ENCODE measurements around the gene TLE1.
"Not testable (repeated sequence)": the region's sequence is repeated elsewhere in the genome, so short reads cannot be mapped to it uniquely, and the experiment has no call there.

The TLE1 gene

DNA sequence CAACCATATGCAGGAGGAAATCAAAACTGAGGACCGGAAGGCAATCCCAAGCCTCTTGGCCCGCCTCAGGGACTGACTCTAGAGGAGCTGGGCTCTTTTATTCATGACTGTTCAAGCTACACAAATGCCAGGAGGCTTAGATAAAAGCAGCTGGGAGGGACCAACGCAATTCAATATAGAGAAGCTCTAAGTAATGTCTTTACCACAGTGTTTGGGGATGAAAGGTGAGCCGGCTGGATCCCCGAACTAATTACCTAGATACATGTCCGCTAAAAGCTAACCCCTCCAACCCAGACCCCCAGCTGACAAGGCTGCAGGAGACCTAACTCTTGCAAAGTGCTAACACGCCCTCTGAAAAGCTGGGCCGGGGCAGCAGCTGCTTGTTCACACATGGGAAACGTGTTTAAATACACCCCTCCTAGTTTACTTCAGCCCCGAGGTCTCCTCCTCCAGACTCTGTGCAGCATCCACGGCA is 67.5 kb downstream of the TLE1 start:
- no peak for DNase-seq

DNA sequence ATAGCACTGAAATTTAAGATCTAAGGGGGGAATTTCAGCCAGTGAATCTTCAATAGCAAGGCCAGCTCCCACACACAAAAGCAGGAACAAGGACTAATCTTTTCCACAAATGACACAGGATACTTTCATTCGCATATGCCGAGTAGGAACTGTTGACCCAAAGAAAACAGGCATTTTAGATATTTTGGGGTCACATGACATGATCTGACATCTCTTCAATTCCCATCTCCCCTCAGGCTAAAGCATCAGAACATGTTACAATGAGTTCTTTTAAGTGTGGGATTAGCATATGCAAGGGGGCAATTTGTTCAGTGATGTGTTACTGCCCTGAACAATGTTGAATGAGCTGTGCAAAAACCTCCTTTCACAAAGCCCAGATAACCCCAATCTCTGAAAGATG is 68.2 kb downstream of the TLE1 start:
- no peak for DNase-seq

DNA sequence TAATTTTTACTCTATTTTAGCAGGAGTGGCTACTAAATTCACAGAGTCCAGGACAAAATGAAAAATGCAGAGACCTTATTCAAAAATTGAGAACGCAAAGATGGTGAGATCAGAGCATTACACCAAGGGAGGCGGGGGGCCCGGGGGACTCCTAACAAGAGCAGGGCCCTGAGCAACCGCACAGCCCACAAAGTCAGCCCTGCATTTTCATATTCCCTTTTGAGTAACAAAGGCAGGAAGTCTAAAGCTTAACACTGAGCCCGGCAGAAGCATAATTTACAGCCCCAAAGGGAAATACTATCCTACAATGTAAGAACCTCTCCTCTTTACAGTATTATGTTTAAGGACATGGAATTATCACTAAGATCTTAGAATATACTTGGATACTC is 69.4 kb downstream of the TLE1 start:
- no peak for DNase-seq

DNA sequence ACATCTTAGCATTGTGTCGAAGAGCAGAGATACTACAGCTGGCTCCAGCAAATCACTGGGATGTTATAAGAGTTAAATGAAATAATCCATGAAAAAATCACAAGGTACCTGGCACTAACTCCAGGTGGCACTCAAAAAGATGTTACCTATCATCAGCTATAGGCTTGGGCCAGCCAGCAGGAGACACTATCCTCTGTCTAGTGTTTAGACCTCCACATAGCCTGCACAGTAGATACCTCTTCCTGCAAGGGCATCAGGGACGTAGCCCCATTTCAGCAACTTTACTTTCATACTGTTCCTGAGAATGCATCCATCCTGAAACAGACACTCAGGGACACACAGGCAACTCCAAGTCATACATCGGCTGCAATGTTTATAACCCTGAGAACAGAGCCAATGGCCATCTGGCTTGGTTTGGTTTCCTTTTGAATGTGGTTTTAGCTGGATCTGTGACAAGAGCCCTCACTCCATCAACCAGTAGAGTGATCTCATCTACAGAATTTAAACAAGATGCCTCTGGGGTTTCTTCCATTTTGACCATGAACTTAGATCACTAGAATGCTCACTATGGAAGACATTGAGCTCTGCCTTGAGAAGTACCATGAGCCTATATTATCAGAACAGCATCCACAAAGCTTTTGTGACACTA is 69.9 kb downstream of the TLE1 start:
- no peak for DNase-seq

DNA sequence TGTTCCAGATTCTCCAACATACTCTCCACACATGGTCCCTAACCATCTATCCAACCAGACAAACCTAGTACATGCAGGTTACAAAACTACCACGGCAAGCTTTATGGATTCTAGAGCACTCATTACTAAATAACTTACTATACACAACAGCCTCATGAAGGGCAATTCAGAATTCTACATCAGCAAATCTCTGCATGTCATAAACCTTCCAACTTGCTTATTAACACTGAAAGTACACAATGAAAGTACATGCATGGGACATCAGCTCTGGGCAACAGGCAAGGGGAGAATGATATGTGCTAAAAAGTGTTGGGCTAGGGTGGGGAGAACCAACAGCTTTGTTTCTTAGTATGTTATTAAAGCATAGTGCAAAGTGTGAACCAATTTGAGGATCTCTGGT is 70.4 kb downstream of the TLE1 start:
- DNase-seq: no peak

DNA sequence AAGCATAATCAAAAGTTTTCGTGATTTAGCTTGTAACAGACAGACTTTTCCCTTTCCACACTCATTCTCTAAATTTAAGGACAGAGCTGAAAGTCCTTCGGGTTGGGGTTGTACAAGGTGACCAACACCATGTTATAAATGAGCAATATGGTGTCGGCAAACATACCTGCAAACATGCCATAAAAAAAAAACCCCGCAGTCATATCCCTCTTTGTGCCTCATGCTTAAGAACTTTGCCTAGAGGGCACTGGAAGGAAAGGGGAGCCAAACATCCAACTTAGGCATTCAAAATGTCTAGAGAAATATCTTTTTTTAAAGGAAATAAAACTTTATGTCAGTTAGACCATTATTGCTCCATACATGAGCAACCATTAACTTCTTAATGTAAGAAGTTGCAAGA is 73.2 kb downstream of the TLE1 start:
- DNase-seq: no peak

DNA sequence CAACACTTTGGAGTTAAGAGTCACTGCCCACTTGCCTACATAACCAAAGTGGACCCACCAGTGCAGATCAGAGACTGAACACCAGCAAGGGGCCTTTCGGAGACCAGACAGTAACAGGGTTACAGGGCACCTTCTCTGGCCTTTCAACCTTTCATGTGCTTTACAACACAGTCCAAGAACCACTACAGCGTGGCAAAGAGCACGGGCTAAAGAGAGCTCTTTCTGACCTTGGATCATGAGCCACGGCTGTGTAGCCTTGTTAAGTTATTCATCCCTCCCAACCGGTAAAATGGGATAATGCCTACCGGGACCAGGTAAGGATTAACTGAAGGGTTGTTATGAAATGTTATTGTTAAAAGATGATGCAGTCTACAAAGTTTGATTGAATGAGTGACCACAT is 75.0 kb downstream of the TLE1 start:
- no peak for DNase-seq

- DNase-seq: no peak
Measured at GRCh38 chr9:81613002-81613812, 76.1 kb downstream of the TLE1 start.

GRCh38 chr9:81611664-81612063 is 77.7 kb downstream of the TLE1 start:
- no peak for DNase-seq

DNA sequence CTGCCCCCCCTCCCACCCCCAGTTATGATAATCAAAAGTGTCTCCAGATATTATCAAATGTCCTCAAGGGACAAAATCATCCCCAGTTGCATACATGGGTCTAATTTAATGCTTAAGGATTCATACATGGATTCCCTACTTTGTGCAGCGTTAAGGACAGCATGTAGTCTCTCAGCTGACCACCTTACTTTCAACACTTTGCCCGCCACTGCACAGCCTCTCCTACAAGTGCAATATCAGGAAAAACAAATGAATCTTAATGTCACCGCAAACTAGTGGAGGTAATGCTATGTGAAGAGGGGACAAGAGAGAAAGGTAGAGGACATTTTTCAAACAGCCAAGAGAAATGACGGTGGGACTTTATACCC is 78.6 kb downstream of the TLE1 start:
- no peak for DNase-seq

GRCh38 chr9:81609782-81610739 is 79.3 kb downstream of the TLE1 start:
- DNase-seq: no peak

DNA sequence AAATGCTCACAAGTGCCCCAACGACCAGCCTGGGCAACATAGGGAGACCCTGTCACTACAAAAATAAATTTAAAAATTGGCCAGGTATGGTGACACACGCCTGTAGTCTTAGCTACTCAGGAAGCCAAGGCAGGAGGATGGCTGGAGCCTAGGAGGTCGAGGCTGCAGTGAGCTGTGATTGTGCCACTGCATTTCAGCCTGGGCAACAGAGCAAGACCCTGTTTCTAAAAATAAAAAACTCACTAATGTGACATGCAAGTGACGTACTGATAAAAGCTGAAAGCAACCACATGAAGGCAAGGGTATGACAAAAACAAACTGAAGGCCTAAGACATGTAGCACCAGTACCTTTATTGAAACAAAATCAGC is 81.1 kb downstream of the TLE1 start:
- no peak for DNase-seq

DNA sequence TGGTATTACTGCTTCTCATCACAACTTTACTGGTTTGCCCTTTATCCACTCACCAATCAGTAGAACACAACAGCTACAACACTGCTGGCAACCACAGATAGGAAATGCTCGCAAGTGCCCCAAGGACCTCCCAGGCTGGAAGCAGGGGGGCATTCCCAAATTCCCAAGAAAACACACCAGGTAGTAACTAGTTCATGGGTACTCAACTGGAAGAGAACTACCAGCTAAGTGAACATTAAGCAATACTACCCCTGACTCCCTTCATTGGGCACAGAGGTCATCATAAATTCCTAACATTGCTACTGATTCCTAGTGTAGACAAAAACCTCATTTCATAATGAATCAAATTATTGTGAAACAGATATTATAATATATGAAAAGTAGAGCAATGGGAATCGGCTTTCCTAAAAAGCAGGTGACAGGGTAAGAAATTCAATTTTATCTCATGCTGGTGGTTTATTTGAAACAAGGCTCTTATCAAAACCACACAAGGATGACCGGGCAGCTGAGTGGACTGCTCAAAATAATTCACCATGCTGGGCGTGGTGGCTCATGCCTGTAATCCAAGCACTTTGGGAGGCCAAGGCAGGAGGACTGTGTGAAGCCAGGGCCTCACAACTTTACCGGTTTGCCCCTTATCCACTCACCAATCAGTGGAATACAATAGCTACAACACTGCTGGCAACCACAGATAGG is 81.6 kb downstream of the TLE1 start:
- DNase-seq: no peak

DNA sequence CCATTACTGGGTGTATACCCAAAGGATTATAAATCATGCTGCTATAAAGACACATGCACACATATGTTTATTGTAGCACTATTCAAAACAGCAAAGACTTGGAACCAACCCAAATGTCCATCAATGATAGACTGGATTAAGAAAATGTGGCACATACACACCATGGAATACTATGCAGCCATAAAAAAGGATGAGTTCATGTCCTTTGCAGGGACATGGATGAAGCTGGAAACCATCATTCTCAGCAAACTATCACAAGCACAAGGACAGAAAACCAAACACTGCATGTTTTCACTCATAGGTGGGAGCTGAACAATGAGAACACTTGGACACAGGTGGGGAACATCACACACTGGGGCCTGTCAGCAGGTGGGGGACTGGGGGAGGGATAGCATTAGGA is 83.1 kb downstream of the TLE1 start:
- DNase-seq: not testable (repeated sequence)

DNA sequence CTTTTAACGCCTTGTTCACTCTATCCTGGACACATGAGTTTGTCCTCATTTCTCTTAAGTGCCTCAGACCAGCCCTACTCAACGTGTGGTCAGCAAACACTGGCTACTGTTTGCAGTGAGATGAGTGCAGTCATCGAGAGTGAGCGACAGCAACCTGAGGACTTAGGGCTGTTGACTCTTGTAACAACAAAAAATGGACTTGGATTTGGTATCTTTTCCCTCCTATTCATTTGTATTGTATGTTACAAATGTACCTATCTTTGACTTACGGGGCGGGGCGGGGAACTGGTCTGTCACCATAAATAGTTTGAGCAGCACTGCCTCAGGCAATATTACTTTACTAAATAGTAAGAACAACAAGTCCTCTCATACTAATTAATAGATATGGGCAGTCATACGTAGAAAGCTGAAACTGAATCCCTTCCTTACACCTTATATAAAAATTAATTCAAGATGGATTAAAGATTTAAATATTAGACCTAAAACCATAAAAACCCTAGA is 84.1 kb downstream of the TLE1 start:
- no peak for DNase-seq

DNA sequence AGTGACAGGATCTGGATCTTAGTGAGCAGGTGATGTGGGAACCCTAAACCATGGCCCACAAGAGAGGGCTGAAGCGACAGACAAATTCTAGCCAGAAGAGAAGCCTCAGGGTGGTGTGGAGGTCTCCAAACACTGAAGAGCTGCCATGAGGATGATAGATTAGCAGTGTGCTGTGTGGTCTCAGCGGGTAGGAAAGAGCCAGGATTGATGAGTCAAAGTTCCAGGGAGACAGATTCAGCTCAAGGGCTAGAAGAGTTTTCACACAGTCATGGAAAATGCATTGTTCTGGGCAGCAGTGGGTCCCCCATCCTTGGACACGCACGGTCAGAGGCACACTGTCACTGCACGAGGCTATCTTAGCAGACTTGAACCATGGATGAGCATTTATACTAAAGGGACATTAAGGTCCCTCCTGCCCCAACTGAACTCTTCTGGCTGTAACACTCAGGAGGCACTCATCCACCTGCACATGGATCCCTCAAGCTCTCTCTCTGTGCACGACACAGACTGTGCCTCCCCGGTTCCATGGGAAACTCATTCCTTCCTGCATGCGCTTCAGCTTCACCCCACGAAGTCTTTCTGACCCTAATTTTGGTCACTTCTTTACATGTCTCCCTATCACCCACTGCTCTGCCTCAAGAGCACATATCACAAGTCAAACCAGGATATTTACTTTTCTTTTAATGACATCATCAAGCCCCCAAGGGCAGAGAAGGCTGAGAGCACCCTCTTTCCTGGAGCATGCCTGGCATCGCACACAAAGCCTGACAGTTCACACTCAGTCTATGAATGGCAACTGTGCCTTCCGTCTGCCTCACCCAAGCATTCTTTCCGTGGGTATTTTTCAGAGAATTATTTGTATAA is 84.8 kb downstream of the TLE1 start:
- DNase-seq: no peak

DNA sequence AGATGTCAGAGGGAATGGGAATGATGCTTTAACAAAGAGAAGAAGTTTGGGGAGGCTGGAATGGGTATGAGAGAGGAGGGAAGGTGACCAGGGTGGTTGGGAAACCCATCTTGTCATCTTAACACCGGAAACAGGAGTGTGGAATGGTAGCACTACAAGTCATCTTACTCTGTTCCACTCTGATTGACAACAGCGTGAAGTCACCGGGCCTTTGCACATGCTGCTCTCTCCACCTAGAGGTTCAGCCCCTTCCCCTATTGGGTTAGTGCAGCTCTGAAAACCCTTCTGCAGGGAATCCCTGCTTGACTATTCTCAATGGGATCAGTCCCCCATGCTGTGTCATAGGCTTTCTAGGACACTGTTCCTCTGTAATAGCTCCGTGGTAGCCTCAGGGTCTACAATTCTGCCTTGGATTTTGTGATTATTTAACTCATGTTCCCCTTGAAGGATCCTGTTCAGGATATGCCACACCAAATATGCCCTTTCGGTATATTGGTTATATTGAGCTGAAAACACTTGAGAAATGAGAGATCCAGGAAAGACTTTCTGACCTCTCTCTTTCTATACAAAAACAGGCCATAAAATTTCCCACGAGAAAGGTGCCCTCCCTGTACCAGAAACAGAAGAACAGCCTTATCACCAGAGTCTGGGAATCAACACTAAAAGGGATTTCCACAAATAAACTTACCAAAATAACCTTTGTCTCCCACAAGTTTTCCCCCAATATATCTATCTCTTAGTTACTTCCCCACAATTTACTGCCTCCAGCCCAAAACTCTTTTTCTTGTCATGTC is 86.3 kb downstream of the TLE1 start:
- DNase-seq: no peak

DNA sequence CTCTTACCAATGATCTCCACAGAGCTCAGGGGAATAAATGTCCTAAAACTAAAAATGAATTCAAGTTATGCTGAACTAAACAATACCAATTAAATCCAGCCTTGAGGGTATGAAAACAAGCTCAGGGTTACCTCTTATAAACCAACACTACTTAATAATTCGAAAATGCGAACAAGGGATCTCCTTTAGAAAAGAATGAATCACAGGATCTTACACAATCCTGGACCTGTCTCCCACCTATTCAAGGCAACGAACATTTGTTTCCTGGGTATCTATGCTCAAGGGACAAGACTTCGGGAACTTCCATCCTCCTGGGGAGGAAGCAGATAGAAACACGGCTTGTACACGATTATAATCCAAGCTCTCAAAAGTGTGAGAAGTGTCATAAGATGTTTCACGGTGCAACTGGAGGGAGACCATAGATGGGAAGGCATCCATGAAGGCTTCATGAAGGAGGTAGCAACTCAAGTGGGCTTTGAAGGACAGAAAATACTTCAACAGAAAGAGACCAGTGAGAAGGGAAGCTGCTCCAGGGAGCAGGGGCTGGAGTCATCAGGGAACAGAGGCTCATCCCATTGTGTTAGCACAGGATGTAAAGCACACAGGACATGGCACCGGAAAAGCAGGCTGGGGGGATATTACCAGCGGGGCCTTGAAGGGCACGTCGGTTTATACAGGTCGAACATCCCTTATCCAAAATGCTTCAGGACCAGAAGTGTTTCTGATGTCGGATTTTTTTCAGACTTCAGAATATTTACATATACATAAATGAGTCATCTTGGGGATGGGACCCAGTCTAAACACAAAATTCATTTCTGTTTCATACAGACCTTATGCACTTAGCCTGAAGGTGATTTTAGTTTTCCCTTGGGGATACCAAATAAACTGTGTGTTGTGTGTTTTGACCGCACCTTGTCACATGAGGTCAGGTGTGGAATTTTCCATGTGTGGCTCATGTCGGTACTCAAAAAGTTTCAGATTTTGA is 87.4 kb downstream of the TLE1 start:
- no peak for DNase-seq

GRCh38 chr9:81600631-81601030 is 88.7 kb downstream of the TLE1 start:
- no peak for DNase-seq

- no peak for DNase-seq
Measured at GRCh38 chr9:81599837-81600236, 89.5 kb downstream of the TLE1 start.

All from CD4-positive, alpha-beta T cell treated with Interleukin-17A for 4 hours (primary cell).